Measurements from ENCODE around the gene GTSF1L. TPM values are rescaled to one million over a fixed set of nuclear protein-coding genes. Genes with fewer than 3 reads are reported as not detected.

GTSF1L gene
- total RNA-seq, 1 experiment from 2014 or later, result not detected

DNA sequence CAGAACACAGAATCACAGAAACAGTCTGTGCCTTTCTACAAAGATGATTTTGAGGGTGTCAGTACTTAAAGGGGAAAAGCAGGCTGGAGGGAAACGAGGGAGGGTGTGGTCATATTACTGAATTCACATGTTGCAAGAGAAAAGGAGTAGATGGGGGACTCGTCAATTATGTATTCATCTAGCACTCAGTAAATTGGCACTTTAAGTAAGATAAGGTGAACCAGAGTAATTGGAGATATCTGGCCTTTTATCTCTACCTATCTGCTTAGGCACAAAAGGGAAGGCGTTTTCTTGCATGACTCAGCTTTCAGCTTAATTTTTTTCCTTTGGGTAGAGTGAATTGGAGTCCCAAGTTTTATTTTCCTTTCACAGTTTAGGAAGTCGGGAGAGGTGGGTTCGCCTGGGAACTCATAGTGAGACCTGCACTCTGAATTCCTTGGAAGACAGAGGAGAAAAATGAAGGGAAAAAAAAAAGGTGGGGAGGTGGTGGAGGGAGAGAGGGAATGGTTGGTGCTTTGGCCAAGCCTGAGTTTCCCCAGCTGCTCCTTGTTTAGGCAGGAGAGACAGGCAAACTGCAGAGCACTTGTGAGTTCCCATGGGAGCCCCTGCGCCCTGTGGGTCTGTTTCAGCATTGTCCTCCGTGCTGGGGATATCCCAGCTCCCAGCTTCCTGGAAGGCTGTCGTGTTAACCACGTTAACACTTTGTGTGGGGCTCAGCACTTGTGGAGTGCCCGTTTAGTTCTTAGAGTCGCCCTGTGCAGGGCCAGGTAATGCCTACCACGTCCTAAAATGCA, 19.7 kb upstream of the GTSF1L start:
- Histone ChIP-seq H2BK20ac (ENCODE audit: low read depth, low read length, poor library complexity, severe bottlenecking) (no peak overlapping the region), H4K5ac (ENCODE audit: insufficient read length, low read depth, low read length) (no peak overlapping the region), H4K20me1 (ENCODE audit: control insufficient read depth, insufficient read depth, insufficient read length) (no peaks in the 10 kb centered on the region), H3K56ac (ENCODE audit: insufficient read length, low read depth, low read length) (no peak overlapping the region), H3K4me2 (ENCODE audit: insufficient read depth, insufficient read length, low read length) (no peak overlapping the region), H2AK5ac (ENCODE audit: insufficient read length, low read length) (no peak overlapping the region), H3T11ph (ENCODE audit: low read length) (no peak overlapping the region), H3K14ac (ENCODE audit: insufficient read depth, low read length) (no peak overlapping the region), H3K79me1 (ENCODE audit: insufficient read depth, low read depth, low read length, poor library complexity, severe bottlenecking) (no peaks in the 10 kb centered on the region), H3K23ac (ENCODE audit: insufficient read length, low read depth, low read length) (no peak overlapping the region), H3K9me3 (ENCODE audit: control insufficient read depth, low read depth, low read length) (no peaks in the 10 kb centered on the region), H3K27ac (ENCODE audit: insufficient read length, low read depth, low read length) (no peak overlapping the region), H2BK5ac (ENCODE audit: insufficient read length, low read length) (no peak overlapping the region), H3K4ac (ENCODE audit: low read depth, low read length) (no peak overlapping the region), H3K23me2 (ENCODE audit: insufficient read length, low read depth, low read length, poor library complexity, severe bottlenecking) (no peaks in the 10 kb centered on the region), H3K4me1 (ENCODE audit: insufficient read depth, low read length) (no peaks in the 10 kb centered on the region), H2AFZ (ENCODE audit: low read length) (no peak overlapping the region), H3K18ac (ENCODE audit: insufficient read length, low read depth, low read length) (no peak overlapping the region), H2BK15ac (ENCODE audit: low read depth, low read length) (no peak overlapping the region), H3K79me2 (ENCODE audit: insufficient read depth, low read length) (no peaks in the 10 kb centered on the region), H3K27me3 (ENCODE audit: insufficient read depth, low read length) (no peaks in the 10 kb centered on the region), H4K8ac (replicated peaks; ENCODE audit: insufficient read length, low read depth, low read length) (no peak overlapping the region), H3K9ac (ENCODE audit: extremely low read depth, insufficient read length, low read length) (no peak overlapping the region), H2BK12ac (ENCODE audit: insufficient read length, low read depth, low read length) (no peak overlapping the region), H2BK120ac (ENCODE audit: low read depth, low read length, poor library complexity, severe bottlenecking) (no peak overlapping the region), H4K91ac (ENCODE audit: insufficient read length, low read depth, low read length) (no peak overlapping the region)
- peaks cover 14% of the 10 kb centered on the region for H3K27me3 Mint-ChIP-seq (ENCODE audit: low read depth)
- no peak overlapping the region; a peak in 1 of 5 replicates for H3K4me3 Mint-ChIP-seq
- TF ChIP-seq, protein P1, sequence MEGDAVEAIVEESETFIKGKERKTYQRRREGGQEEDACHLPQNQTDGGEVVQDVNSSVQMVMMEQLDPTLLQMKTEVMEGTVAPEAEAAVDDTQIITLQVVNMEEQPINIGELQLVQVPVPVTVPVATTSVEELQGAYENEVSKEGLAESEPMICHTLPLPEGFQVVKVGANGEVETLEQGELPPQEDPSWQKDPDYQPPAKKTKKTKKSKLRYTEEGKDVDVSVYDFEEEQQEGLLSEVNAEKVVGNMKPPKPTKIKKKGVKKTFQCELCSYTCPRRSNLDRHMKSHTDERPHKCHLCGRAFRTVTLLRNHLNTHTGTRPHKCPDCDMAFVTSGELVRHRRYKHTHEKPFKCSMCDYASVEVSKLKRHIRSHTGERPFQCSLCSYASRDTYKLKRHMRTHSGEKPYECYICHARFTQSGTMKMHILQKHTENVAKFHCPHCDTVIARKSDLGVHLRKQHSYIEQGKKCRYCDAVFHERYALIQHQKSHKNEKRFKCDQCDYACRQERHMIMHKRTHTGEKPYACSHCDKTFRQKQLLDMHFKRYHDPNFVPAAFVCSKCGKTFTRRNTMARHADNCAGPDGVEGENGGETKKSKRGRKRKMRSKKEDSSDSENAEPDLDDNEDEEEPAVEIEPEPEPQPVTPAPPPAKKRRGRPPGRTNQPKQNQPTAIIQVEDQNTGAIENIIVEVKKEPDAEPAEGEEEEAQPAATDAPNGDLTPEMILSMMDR (conservative IDR thresholded peaks at IDR 0.05), result no peak
- peaks cover 13 to 32% of the 10 kb centered on the region in 2 experiments for H3K4me1 Mint-ChIP-seq
- no peak for DNase-seq
- H3K36me3 Mint-ChIP-seq (ENCODE audit: insufficient read depth in 1 of 3, low read depth in 3 of 3), result no peaks in the 10 kb centered on the region
- no peaks in the 10 kb centered on the region for H3K9me3 Mint-ChIP-seq
- no CpG with 5 or more reads among the region's 12 CpGs for WGBS (ENCODE audit: extremely low coverage, insufficient read length, low lambda C conversion rate)
- H3K27ac Mint-ChIP-seq, result no peak overlapping the region
